ENCODE results near the gene TBC1D30. TPM values are rescaled to one million over a fixed set of nuclear protein-coding genes. Genes with fewer than 3 reads are reported as not detected.

TBC1D30 gene
- polyA plus RNA-seq, 2 of the 4 experiments (the other 2 are of a cell fraction): 0.65 to 3.5 TPM

GRCh38 chr12:64821116-64821630, 3.3 kb upstream of the TBC1D30 start:
- peaks cover 14% of the 10 kb centered on the region; the same call in 2 of the 3 replicates for H3K9me3 ChIP-seq
- ChIA-PET POLR2A (no interaction called here), CTCF (interaction anchor here (0.7 to 3.2 kb wide), 2 partner anchors 19 to 278 kb away, joined by 3 to 14 read pairs; no protein-coding TSS in a partner anchor)
- FAIRE-seq (no peak), ATAC-seq (no peak), DNase-seq (ENCODE audit: low read depth in 1 of 2, low spot score in 1 of 2) (no peak)
- no peak for TF ChIP-seq GATA3 (IDR thresholded peaks at IDR 0.05; ENCODE audit: borderline replicate concordance)
- no peak for TF ChIP-seq CHD2 (IDR thresholded peaks at IDR 0.05; ENCODE audit: low read length, partially characterized antibody)
- TF ChIP-seq ZFP36 (IDR thresholded peaks at IDR 0.05; ENCODE audit: borderline replicate concordance, partially characterized antibody): no peak
- TF ChIP-seq CBX2 (IDR thresholded peaks at IDR 0.05; ENCODE audit: borderline replicate concordance, low read depth): no peak
- no peak for TF ChIP-seq MYC (IDR thresholded peaks at IDR 0.05; ENCODE audit: borderline replicate concordance, low read length)
- TF ChIP-seq HOXB5 (CRISPR knock-in tag; IDR thresholded peaks at IDR 0.05): no peak
- TF ChIP-seq ELK1 (IDR thresholded peaks at IDR 0.05; ENCODE audit: low read depth, low read length): no peak
- no peak for TF ChIP-seq BCL3 (IDR thresholded peaks at IDR 0.05)
- no peak overlapping the region for H3K27ac ChIP-seq
- H3K4me1 ChIP-seq: peaks cover 11% of the 10 kb centered on the region; the same call in 2 of the 3 replicates
- 37% methylated on average over 5 of the region's 5 CpGs for WGBS (ENCODE audit: missing lambda C conversion rate)
- H3K4me3 ChIP-seq: no peak overlapping the region
- H3K4me2 ChIP-seq: no peak overlapping the region

- 86% methylated on average over 16 of the region's 16 CpGs for WGBS (ENCODE audit: missing lambda C conversion rate)
- DNase-seq (ENCODE audit: low read depth in 1 of 2, low spot score in 1 of 2) (no peak), ATAC-seq (no peak), FAIRE-seq (no peak)
- Histone ChIP-seq H3K4me2 (no peak overlapping the region), H3K9me3 (peaks cover 14% of the 10 kb centered on the region; the same call in 2 of the 3 replicates), H3K4me1 (no peaks in the 10 kb centered on the region; the same call in 2 of the 3 replicates), H3K27ac (no peak overlapping the region), H3K4me3 (no peak overlapping the region)
- ChIA-PET CTCF (no interaction called here), POLR2A (no interaction called here)
- no peak for TF ChIP-seq EHMT2 (IDR thresholded peaks at IDR 0.05; ENCODE audit: low read depth)
- TF ChIP-seq CBX2 (IDR thresholded peaks at IDR 0.05; ENCODE audit: borderline replicate concordance, low read depth): no peak
- no peak for TF ChIP-seq MAFK (IDR thresholded peaks at IDR 0.05; ENCODE audit: partially characterized antibody)
- no peak for TF ChIP-seq ZNF302 (CRISPR knock-in tag; IDR thresholded peaks at IDR 0.05)
- no peak for TF ChIP-seq EHF (CRISPR knock-in tag; IDR thresholded peaks at IDR 0.05)
- no peak for TF ChIP-seq EP300 (IDR thresholded peaks at IDR 0.05)
- no peak for TF ChIP-seq REST (IDR thresholded peaks at IDR 0.05)
- TF ChIP-seq RCOR1 (IDR thresholded peaks at IDR 0.05; ENCODE audit: low read depth, low read length): no peak
- no peak for TF ChIP-seq SREBF2 (IDR thresholded peaks at IDR 0.05)
- TF ChIP-seq PHF8 (IDR thresholded peaks at IDR 0.05; ENCODE audit: borderline replicate concordance, low read depth): no peak
- no peak for TF ChIP-seq KDM5A (IDR thresholded peaks at IDR 0.05)
- no peak for TF ChIP-seq CHD4 (IDR thresholded peaks at IDR 0.05; ENCODE audit: borderline replicate concordance)
- TF ChIP-seq HOXB5 (CRISPR knock-in tag; IDR thresholded peaks at IDR 0.05): no peak
- TF ChIP-seq RARB (CRISPR knock-in tag; IDR thresholded peaks at IDR 0.05): no peak
- no peak for TF ChIP-seq BHLHE40 (IDR thresholded peaks at IDR 0.05; ENCODE audit: low read depth, low read length)
- no peak for TF ChIP-seq CHD2 (IDR thresholded peaks at IDR 0.05; ENCODE audit: low read length, partially characterized antibody)
- TF ChIP-seq TP53 (CRISPR knock-in tag; IDR thresholded peaks at IDR 0.05): no peak
- no peak for TF ChIP-seq NFE2L2 (conservative IDR thresholded peaks at IDR 0.05; ENCODE audit: low read length)
- TF ChIP-seq BCL3 (IDR thresholded peaks at IDR 0.05): no peak
- no peak for TF ChIP-seq USF2 (IDR thresholded peaks at IDR 0.05)
Measured at GRCh38 chr12:64824130-64824499, 332 bp upstream of the TBC1D30 start.

Data from A549 (cell line).